ENCODE measurements around the gene ZBP1. TPM values are rescaled to one million over a fixed set of nuclear protein-coding genes. Genes with fewer than 3 reads are reported as not detected.

The ZBP1 gene
- polyA plus RNA-seq, 1 of the 3 experiments (the other 2 are of a cell fraction), result not detected

DNA sequence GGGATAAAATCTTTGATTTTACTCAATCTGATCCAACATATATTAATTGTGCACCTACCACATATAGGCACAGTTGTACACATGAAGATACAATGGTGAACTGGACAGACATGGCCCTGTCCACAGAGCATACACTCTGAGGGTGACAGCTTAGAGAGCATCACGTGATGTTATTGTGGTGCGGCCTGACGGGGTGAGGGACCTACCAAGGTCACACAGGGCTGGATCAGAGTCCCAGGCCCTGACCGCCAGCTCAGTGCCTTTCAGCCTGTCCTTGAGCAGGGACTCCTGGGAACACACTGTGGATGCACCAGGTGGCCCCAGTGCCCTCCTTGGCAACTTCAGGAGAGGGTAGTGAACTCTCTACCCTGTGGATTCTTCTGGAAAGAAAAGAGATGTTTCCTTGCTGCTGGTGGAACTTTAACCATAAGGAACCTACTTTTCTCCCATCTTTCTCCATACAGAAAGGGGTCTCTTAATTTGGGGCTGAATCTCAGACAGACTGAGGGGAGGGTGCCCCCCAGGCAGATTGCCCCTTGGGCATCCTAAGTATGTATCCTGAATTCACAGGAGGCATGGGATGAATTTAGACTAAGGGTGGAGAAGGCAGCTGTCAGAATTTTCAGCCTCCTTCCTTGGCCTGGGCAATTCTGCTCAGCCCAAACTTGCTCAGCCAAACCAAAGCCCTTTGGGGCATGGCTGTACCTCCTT, 32.8 kb downstream of the ZBP1 start:
- no peaks in the 10 kb centered on the region for H3K36me3 ChIP-seq (replicated peaks in 1 of 2; ENCODE audit: control insufficient read depth in 1 of 2, insufficient read depth in 2 of 2, low read length in 1 of 2)
- no peak overlapping the region for H2AFZ ChIP-seq (ENCODE audit: low read depth)
- WGBS (ENCODE audit: low lambda C conversion rate), result 45% methylated on average over 2 of the region's 4 CpGs
- no peaks in the 10 kb centered on the region for H3K9me3 ChIP-seq
- H3F3A ChIP-seq (replicated peaks; ENCODE audit: insufficient read depth), result no peaks in the 10 kb centered on the region
- peaks cover 7% of the 10 kb centered on the region; the same call in 1 of the 2 replicates for H3K27me3 ChIP-seq (ENCODE audit: insufficient read depth)
- POLR2A ChIA-PET, result no interaction called here
- CTCF ChIA-PET, result interaction anchor here (0.6 to 21.1 kb wide), 7 partner anchors 10 to 622 kb away, joined by 3 to 403 read pairs (median 4); no protein-coding TSS in a partner anchor
- no peak for DNase-seq
- no peak overlapping the region for H3K4me3 ChIP-seq (ENCODE audit: low read depth in 2 of 2, low read length in 1 of 2)
- TF ChIP-seq TAF1 (IDR thresholded peaks at IDR 0.05; ENCODE audit: borderline replicate concordance, low read depth, low read length), result no peak
- TF ChIP-seq JUND (IDR thresholded peaks at IDR 0.05), result no peak
- no peak for TF ChIP-seq GABPA (IDR thresholded peaks at IDR 0.05; ENCODE audit: low read depth)
- no peak for TF ChIP-seq EP300 (IDR thresholded peaks at IDR 0.05; ENCODE audit: borderline replicate concordance in 1 of 2, low read depth in 1 of 2, low read length in 1 of 2)
- TF ChIP-seq RFX5 (IDR thresholded peaks at IDR 0.05; ENCODE audit: low read length), result no peak
- TF ChIP-seq, protein P1, sequence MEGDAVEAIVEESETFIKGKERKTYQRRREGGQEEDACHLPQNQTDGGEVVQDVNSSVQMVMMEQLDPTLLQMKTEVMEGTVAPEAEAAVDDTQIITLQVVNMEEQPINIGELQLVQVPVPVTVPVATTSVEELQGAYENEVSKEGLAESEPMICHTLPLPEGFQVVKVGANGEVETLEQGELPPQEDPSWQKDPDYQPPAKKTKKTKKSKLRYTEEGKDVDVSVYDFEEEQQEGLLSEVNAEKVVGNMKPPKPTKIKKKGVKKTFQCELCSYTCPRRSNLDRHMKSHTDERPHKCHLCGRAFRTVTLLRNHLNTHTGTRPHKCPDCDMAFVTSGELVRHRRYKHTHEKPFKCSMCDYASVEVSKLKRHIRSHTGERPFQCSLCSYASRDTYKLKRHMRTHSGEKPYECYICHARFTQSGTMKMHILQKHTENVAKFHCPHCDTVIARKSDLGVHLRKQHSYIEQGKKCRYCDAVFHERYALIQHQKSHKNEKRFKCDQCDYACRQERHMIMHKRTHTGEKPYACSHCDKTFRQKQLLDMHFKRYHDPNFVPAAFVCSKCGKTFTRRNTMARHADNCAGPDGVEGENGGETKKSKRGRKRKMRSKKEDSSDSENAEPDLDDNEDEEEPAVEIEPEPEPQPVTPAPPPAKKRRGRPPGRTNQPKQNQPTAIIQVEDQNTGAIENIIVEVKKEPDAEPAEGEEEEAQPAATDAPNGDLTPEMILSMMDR (IDR thresholded peaks at IDR 0.05), result no peak
- TF ChIP-seq SMC3 (IDR thresholded peaks at IDR 0.05; ENCODE audit: low read depth, low read length), result no peak
- TF ChIP-seq, protein P2, sequence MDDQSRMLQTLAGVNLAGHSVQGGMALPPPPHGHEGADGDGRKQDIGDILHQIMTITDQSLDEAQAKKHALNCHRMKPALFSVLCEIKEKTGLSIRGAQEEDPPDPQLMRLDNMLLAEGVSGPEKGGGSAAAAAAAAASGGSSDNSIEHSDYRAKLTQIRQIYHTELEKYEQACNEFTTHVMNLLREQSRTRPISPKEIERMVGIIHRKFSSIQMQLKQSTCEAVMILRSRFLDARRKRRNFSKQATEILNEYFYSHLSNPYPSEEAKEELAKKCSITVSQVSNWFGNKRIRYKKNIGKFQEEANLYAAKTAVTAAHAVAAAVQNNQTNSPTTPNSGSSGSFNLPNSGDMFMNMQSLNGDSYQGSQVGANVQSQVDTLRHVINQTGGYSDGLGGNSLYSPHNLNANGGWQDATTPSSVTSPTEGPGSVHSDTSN (IDR thresholded peaks at IDR 0.05), result no peak
- TF ChIP-seq NFIC (IDR thresholded peaks at IDR 0.05; ENCODE audit: borderline replicate concordance), result no peak
- no peak for TF ChIP-seq FOXJ3 (CRISPR knock-in tag; IDR thresholded peaks at IDR 0.05)
- no peak for TF ChIP-seq MEF2A (IDR thresholded peaks at IDR 0.05; ENCODE audit: borderline replicate concordance, low read depth)
- H3K9ac ChIP-seq, result no peak overlapping the region
- H3K79me2 ChIP-seq (ENCODE audit: insufficient read depth), result no peaks in the 10 kb centered on the region
- no peaks in the 10 kb centered on the region for H4K20me1 ChIP-seq (ENCODE audit: insufficient read depth)
- H3K4me2 ChIP-seq, result no peak overlapping the region
- no peaks in the 10 kb centered on the region; a peak in 1 of 4 replicates for H3K4me1 ChIP-seq (ENCODE audit: control insufficient read depth in 1 of 2, insufficient read depth in 2 of 2, low read depth in 1 of 2, low read length in 1 of 2)
- no peak overlapping the region for H3K27ac ChIP-seq (ENCODE audit: low read depth in 2 of 2, low read length in 1 of 2)
- no peaks in the 10 kb centered on the region for H3K9me2 ChIP-seq

DNA sequence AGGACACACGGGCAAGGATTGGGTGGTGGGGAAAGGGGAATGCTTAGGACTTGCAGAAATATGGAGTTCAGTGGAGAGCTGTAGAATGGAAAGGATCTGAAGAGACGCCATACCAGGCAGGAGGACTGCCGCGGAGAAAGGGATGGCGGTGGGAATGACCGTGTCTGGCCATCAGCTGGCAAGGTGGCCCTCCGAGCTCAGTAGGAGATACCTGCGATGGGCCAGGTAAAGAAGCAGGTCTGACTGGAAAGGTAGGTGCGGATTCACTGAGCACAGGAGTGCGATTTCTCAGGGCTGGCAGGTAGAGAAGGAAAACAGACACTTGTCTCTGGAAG, 33.3 kb downstream of the ZBP1 start:
- POLR2A ChIA-PET, result no interaction called here
- no peaks in the 10 kb centered on the region for H3F3A ChIP-seq (replicated peaks; ENCODE audit: insufficient read depth)
- no peaks in the 10 kb centered on the region for H3K79me2 ChIP-seq (ENCODE audit: insufficient read depth)
- no peaks in the 10 kb centered on the region for H3K9me3 ChIP-seq
- no peak overlapping the region for H3K9ac ChIP-seq
- CTCF ChIA-PET, result interaction anchor here (0.6 to 21.1 kb wide), 5 partner anchors 10 to 623 kb away, joined by 3 to 403 read pairs (median 6); no protein-coding TSS in a partner anchor
- no peak for DNase-seq
- peaks cover 7% of the 10 kb centered on the region; the same call in 1 of the 2 replicates for H3K27me3 ChIP-seq (ENCODE audit: insufficient read depth)
- no peak overlapping the region for H3K4me3 ChIP-seq (ENCODE audit: low read depth in 2 of 2, low read length in 1 of 2)
- no peaks in the 10 kb centered on the region for H4K20me1 ChIP-seq (ENCODE audit: insufficient read depth)
- H3K4me1 ChIP-seq (ENCODE audit: control insufficient read depth in 1 of 2, insufficient read depth in 2 of 2, low read depth in 1 of 2, low read length in 1 of 2), result no peaks in the 10 kb centered on the region; a peak in 1 of 4 replicates
- no peaks in the 10 kb centered on the region for H3K9me2 ChIP-seq
- H3K36me3 ChIP-seq (replicated peaks in 1 of 2; ENCODE audit: control insufficient read depth in 1 of 2, insufficient read depth in 2 of 2, low read length in 1 of 2), result no peaks in the 10 kb centered on the region
- H3K4me2 ChIP-seq, result no peak overlapping the region
- no peak overlapping the region for H3K27ac ChIP-seq (ENCODE audit: low read depth in 2 of 2, low read length in 1 of 2)
- WGBS (ENCODE audit: low lambda C conversion rate), result 64% methylated on average over 10 of the region's 10 CpGs
- no peak overlapping the region for H2AFZ ChIP-seq (ENCODE audit: low read depth)
- TF ChIP-seq RCOR1 (IDR thresholded peaks at IDR 0.05; ENCODE audit: low read length) (no peak), RAD21 (IDR thresholded peaks at IDR 0.05; ENCODE audit: low read length) (no peak), SIN3A (IDR thresholded peaks at IDR 0.05; ENCODE audit: borderline replicate concordance, low read depth, low read length) (no peak), FOXJ3 (CRISPR knock-in tag; IDR thresholded peaks at IDR 0.05) (no peak), JUND (IDR thresholded peaks at IDR 0.05) (no peak), CHD2 (IDR thresholded peaks at IDR 0.05; ENCODE audit: low read length, partially characterized antibody) (no peak), FOSL2 (IDR thresholded peaks at IDR 0.05; ENCODE audit: borderline replicate concordance, low read depth) (no peak)
- TF ChIP-seq, protein P1 (IDR thresholded peaks at IDR 0.05), result no peak
